Central memory CD8-positive, alpha-beta T cell (primary cell): Measurements from ENCODE around the gene ADRB1.
A peak's percentile ranks its signal among the peaks of the same experiment; 100 is the strongest.

Experiments used
- ATAC-seq: fragments of 150-1000 bp; cut with Tn5 transposase; replicated peaks from 2 replicates; pipeline ENCODE4 v1.10.0; 2022; ENCODE audit warnings: mild to moderate bottlenecking, moderate FRiP score, moderate number of reproducible peaks; ENCODE audit not compliant: poor library complexity, severe bottlenecking; ENCODE audit errors: extremely low read depth
- DNase-seq, 2 donors: peaks; one replicate each; pipeline ENCODE4 v3.0.0; 2021; ENCODE audit warnings: low spot score in 2 of 2
- H3K27ac Mint-ChIP-seq: one replicate; pipeline ENCODE4 v1.8.0; 2022; ENCODE audit warnings: low read depth, mild to moderate bottlenecking, moderate library complexity, mixed read lengths
- H3K27me3 Mint-ChIP-seq: one replicate; pipeline ENCODE4 v1.8.0; 2022; ENCODE audit warnings: mixed read lengths
- H3K36me3 Mint-ChIP-seq: one replicate; pipeline ENCODE4 v1.8.0; 2022; ENCODE audit warnings: mild to moderate bottlenecking, moderate library complexity, mixed read lengths; ENCODE audit not compliant: insufficient read depth
- H3K4me1 Mint-ChIP-seq: one replicate; pipeline ENCODE4 v1.8.0; 2022; ENCODE audit warnings: mixed read lengths
- H3K4me3 Mint-ChIP-seq: one replicate; pipeline ENCODE4 v1.8.0; 2022; ENCODE audit warnings: mild to moderate bottlenecking, moderate library complexity, mixed read lengths
- H3K9me3 Mint-ChIP-seq: one replicate; pipeline ENCODE4 v1.8.0; 2022; ENCODE audit warnings: mixed read lengths

Gene ADRB1

GRCh38 chr10:114046087-114046458 lies 2.4 kb downstream of the ADRB1 start:
- H3K27ac Mint-ChIP-seq: no peak overlapping the region
- peaks cover 19% of the 10 kb centered on the region for H3K4me1 Mint-ChIP-seq
- no peak for DNase-seq
- H3K36me3 Mint-ChIP-seq: peaks cover 7% of the 10 kb centered on the region
- H3K4me3 Mint-ChIP-seq: peak overlapping the region; percentile 74
- H3K9me3 Mint-ChIP-seq: no peaks in the 10 kb centered on the region
- peaks cover 86% of the 10 kb centered on the region for H3K27me3 Mint-ChIP-seq
- ATAC-seq: no peak

GRCh38 chr10:114048472-114048871 lies 4.8 kb downstream of the ADRB1 start:
- peaks cover 87% of the 10 kb centered on the region for H3K27me3 Mint-ChIP-seq
- H3K27ac Mint-ChIP-seq: no peak overlapping the region
- peaks cover 12% of the 10 kb centered on the region for H3K4me1 Mint-ChIP-seq
- H3K36me3 Mint-ChIP-seq: peaks cover 5% of the 10 kb centered on the region
- H3K9me3 Mint-ChIP-seq: no peaks in the 10 kb centered on the region
- H3K4me3 Mint-ChIP-seq: no peak overlapping the region
- DNase-seq: no peak
- no peak for ATAC-seq

GRCh38 chr10:114051714-114052113 lies 8.0 kb downstream of the ADRB1 start:
- ATAC-seq (no peak), DNase-seq (no peak)
- Mint-ChIP-seq H3K36me3 (no peaks in the 10 kb centered on the region), H3K27me3 (peaks cover 71% of the 10 kb centered on the region), H3K9me3 (no peaks in the 10 kb centered on the region), H3K27ac (no peak overlapping the region), H3K4me3 (no peak overlapping the region), H3K4me1 (no peaks in the 10 kb centered on the region)

- DNase-seq (no peak), ATAC-seq (no peak)
- H3K27ac Mint-ChIP-seq: no peak overlapping the region
- no peaks in the 10 kb centered on the region for H3K36me3 Mint-ChIP-seq
- peaks cover 65% of the 10 kb centered on the region for H3K27me3 Mint-ChIP-seq
- no peak overlapping the region for H3K4me3 Mint-ChIP-seq
- no peaks in the 10 kb centered on the region for H3K9me3 Mint-ChIP-seq
- H3K4me1 Mint-ChIP-seq: no peaks in the 10 kb centered on the region
Measured at GRCh38 chr10:114052255-114052654, 8.6 kb downstream of the ADRB1 start.

GRCh38 chr10:114053946-114054345 lies 10.3 kb downstream of the ADRB1 start:
- Mint-ChIP-seq H3K9me3 (no peaks in the 10 kb centered on the region), H3K36me3 (no peaks in the 10 kb centered on the region), H3K27ac (no peak overlapping the region), H3K4me1 (no peaks in the 10 kb centered on the region), H3K27me3 (peaks cover 52% of the 10 kb centered on the region), H3K4me3 (no peak overlapping the region)
- DNase-seq: no peak
- ATAC-seq: no peak

- no peak overlapping the region for H3K27ac Mint-ChIP-seq
- ATAC-seq (no peak), DNase-seq (no peak)
- H3K4me1 Mint-ChIP-seq: no peaks in the 10 kb centered on the region
- peaks cover 20% of the 10 kb centered on the region for H3K27me3 Mint-ChIP-seq
- H3K36me3 Mint-ChIP-seq: no peaks in the 10 kb centered on the region
- H3K4me3 Mint-ChIP-seq: no peak overlapping the region
- no peaks in the 10 kb centered on the region for H3K9me3 Mint-ChIP-seq
Measured at GRCh38 chr10:114057855-114058254, 14.2 kb downstream of the ADRB1 start.

- Mint-ChIP-seq H3K4me1 (no peaks in the 10 kb centered on the region), H3K9me3 (no peaks in the 10 kb centered on the region), H3K27me3 (peaks cover 20% of the 10 kb centered on the region), H3K36me3 (no peaks in the 10 kb centered on the region), H3K4me3 (no peak overlapping the region), H3K27ac (no peak overlapping the region)
- ATAC-seq (no peak), DNase-seq (no peak)
Measured at GRCh38 chr10:114058297-114058696, 14.6 kb downstream of the ADRB1 start.

- H3K36me3 Mint-ChIP-seq: no peaks in the 10 kb centered on the region
- no peak overlapping the region for H3K4me3 Mint-ChIP-seq
- no peak for DNase-seq
- no peak overlapping the region for H3K27ac Mint-ChIP-seq
- H3K9me3 Mint-ChIP-seq: no peaks in the 10 kb centered on the region
- H3K27me3 Mint-ChIP-seq: peaks cover 15% of the 10 kb centered on the region
- ATAC-seq: no peak
- no peaks in the 10 kb centered on the region for H3K4me1 Mint-ChIP-seq
Measured at GRCh38 chr10:114059561-114059960, 15.9 kb downstream of the ADRB1 start.

GRCh38 chr10:114060456-114060855 lies 16.8 kb downstream of the ADRB1 start:
- ATAC-seq: no peak
- no peaks in the 10 kb centered on the region for H3K36me3 Mint-ChIP-seq
- no peak overlapping the region for H3K4me3 Mint-ChIP-seq
- DNase-seq: no peak
- H3K4me1 Mint-ChIP-seq: no peaks in the 10 kb centered on the region
- H3K9me3 Mint-ChIP-seq: no peaks in the 10 kb centered on the region
- no peak overlapping the region for H3K27ac Mint-ChIP-seq
- peaks cover 15% of the 10 kb centered on the region for H3K27me3 Mint-ChIP-seq

GRCh38 chr10:114061148-114061547 lies 17.5 kb downstream of the ADRB1 start:
- peaks cover 15% of the 10 kb centered on the region for H3K27me3 Mint-ChIP-seq

GRCh38 chr10:114061789-114062188 lies 18.1 kb downstream of the ADRB1 start:
- Mint-ChIP-seq H3K27me3 (peaks cover 15% of the 10 kb centered on the region), H3K27ac (no peak overlapping the region)

More at GRCh38 chr10:114061148-114061547, 17.5 kb downstream of the ADRB1 start:
- Mint-ChIP-seq H3K4me3 (no peak overlapping the region), H3K4me1 (no peaks in the 10 kb centered on the region), H3K36me3 (no peaks in the 10 kb centered on the region), H3K27ac (no peak overlapping the region), H3K9me3 (no peaks in the 10 kb centered on the region)
- no peak for ATAC-seq
- DNase-seq: no peak

GRCh38 chr10:114064151-114065048 lies 20.7 kb downstream of the ADRB1 start:
- no peaks in the 10 kb centered on the region for H3K9me3 Mint-ChIP-seq
- peaks cover 15% of the 10 kb centered on the region for H3K27me3 Mint-ChIP-seq
- H3K36me3 Mint-ChIP-seq: no peaks in the 10 kb centered on the region
- H3K4me3 Mint-ChIP-seq: no peak overlapping the region
- H3K4me1 Mint-ChIP-seq: peaks cover 5% of the 10 kb centered on the region
- H3K27ac Mint-ChIP-seq: no peak overlapping the region
- DNase-seq (no peak), ATAC-seq (no peak)

More at GRCh38 chr10:114061789-114062188, 18.1 kb downstream of the ADRB1 start:
- DNase-seq (no peak), ATAC-seq (no peak)
- no peaks in the 10 kb centered on the region for H3K4me1 Mint-ChIP-seq
- H3K4me3 Mint-ChIP-seq: no peak overlapping the region
- no peaks in the 10 kb centered on the region for H3K9me3 Mint-ChIP-seq
- no peaks in the 10 kb centered on the region for H3K36me3 Mint-ChIP-seq

- Mint-ChIP-seq H3K9me3 (no peaks in the 10 kb centered on the region), H3K4me1 (peaks cover 5% of the 10 kb centered on the region), H3K27me3 (peaks cover 15% of the 10 kb centered on the region), H3K36me3 (no peaks in the 10 kb centered on the region), H3K27ac (no peak overlapping the region), H3K4me3 (no peak overlapping the region)
- ATAC-seq (no peak), DNase-seq (no peak)
Measured at GRCh38 chr10:114065049-114065435, 21.4 kb downstream of the ADRB1 start.
